ENCODE data around the gene PCDHGA8.
"Not testable (repeated sequence)": the region's sequence is repeated elsewhere in the genome, so short reads cannot be mapped to it uniquely, and the experiment has no call there.

Gene PCDHGA8

GRCh38 chr5:141392429-141393198, at the start of gene PCDHGA8:
PCDHGA8 (plus strand) TSS chr5:141392633; CDS start chr5:141392814, 181 bp downstream.
- DNase-seq (ENCODE audit: extremely low spot score, insufficient read length, low read depth) (no peak), FAIRE-seq (no peak)

DNA sequence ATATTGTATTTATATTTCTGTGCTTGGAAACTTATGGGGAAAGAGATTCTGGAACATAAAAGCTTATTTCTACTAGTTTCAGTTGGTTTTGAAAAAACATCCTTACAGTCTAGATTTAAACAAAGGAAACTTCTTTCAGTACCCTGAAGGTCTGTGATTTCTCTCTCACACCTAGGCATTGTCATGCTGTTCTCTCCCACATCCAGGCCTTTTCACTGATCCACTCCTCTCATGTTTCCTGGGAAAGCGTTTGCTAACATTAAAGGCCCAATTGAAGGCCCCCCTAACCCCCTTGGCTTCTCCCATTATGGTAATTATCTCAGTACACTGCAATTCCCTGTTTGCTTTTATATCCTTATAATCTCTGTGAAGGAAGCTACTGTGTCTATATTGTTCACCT, 49.7 kb upstream of the PCDHGA8 start:
- FAIRE-seq (no peak), DNase-seq (ENCODE audit: extremely low spot score, insufficient read length, low read depth) (no peak)

GRCh38 chr5:141343242-141343952, 49.0 kb upstream of the PCDHGA8 start, which contains the start of gene PCDHGA3:
PCDHGA3 (plus strand) TSS chr5:141343829; CDS start chr5:141344034, 205 bp downstream.
- DNase-seq (ENCODE audit: extremely low spot score, insufficient read length, low read depth) (no peak), FAIRE-seq (no peak)

- FAIRE-seq (no peak), DNase-seq (ENCODE audit: extremely low spot score, insufficient read length, low read depth) (no peak)
Observed at GRCh38 chr5:141343953-141344463, 48.4 kb upstream of the PCDHGA8 start.

GRCh38 chr5:141345327-141345726, 47.1 kb upstream of the PCDHGA8 start:
- FAIRE-seq (no peak), DNase-seq (ENCODE audit: extremely low spot score, insufficient read length, low read depth) (no peak)

DNA sequence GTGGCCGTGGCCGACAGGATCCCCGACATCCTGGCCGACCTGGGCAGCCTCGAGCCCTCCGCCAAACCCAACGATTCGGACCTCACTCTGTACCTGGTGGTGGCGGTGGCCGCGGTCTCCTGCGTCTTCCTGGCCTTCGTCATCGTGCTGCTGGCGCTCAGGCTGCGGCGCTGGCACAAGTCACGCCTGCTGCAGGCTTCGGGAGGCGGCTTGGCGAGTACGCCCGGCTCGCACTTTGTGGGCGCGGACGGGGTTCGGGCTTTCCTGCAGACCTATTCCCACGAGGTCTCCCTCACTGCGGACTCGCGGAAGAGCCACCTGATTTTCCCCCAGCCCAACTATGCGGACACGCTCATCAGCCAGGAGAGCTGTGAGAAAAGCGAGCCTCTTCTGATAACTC, 46.4 kb upstream of the PCDHGA8 start:
- not testable (repeated sequence) for DNase-seq (ENCODE audit: extremely low spot score, insufficient read length, low read depth); FAIRE-seq

DNA sequence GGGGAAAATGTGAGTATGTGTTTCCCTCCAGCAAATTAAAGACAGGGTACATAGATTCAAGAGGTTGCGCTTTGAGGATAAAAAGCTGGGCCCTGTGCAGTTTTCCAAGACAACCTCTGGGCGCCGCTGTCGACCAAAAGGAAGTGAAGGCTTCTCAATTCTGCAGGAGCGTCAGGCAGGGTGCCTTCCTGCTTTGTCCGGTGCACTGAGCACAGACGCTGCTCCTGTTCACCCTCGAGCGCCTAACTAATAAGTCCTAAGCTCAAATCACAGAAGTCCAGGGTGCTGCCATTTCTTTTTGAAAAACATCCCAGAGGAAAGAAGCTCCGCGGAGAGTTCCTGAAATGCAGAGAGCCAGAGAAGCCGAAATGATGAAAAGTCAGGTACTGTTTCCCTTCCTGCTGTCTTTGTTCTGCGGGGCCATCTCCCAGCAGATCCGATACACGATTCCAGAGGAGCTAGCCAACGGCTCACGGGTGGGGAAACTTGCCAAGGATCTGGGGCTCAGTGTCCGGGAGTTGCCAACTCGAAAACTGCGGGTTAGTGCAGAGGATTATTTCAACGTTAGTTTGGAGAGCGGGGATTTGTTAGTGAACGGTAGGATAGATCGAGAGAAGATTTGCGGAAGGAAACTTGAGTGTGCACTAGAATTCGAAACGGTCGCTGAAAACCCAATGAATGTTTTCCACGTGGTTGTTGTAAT, 42.4 kb upstream of the PCDHGA8 start, which contains the start of gene PCDHGB1:
Gene PCDHGB1 (plus strand): TSS at position 183 of the 703 bp plus-strand sequence. CDS start 162 bp downstream, at position 345.
- FAIRE-seq (no peak), DNase-seq (ENCODE audit: extremely low spot score, insufficient read length, low read depth) (no peak)

DNA sequence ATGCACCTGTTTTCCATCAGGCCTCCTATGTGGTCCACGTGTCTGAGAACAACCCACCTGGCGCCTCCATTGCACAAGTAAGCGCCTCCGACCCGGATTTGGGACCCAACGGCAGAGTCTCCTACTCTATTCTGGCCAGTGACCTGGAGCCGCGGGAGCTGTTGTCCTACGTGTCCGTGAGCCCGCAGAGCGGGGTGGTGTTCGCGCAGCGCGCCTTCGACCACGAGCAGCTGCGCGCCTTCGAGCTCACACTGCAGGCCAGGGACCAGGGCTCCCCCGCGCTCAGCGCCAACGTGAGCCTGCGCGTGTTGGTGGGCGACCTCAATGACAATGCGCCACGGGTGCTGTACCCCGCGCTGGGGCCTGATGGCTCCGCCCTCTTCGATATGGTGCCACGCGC, 40.8 kb upstream of the PCDHGA8 start:
- no peak for DNase-seq (ENCODE audit: extremely low spot score, insufficient read length, low read depth)
- no peak for FAIRE-seq

DNA sequence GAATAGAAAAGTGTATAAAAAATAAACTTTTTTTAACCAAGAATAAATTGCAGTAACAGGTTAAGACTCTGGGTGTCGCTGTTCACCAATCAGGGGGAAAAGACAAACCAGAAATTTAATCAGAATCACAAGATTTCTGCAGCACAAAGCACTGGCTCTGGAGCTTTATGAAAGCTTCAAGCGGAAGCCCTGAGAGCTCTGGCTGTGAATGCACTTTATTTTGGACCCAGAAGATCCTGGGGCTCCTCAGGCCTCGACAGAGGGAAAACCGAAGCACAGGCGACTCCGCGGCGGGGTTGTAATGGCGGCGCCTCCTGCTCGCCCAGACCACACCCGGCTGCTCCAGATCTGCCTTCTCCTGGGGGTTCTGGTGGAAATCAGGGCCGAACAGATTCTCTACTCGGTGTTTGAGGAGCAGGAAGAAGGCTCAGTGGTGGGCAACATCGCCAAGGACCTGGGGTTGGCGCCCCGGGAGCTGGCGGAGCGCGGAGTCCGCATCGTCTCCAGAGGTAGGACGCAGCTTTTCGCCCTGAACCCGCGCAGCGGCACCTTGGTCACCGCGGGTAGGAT, 37.4 kb upstream of the PCDHGA8 start, which contains the start of gene PCDHGA4:
Gene PCDHGA4 (plus strand): TSS at position 122 of the 570 bp plus-strand sequence. CDS start 87 bp downstream, at position 209.
- FAIRE-seq (no peak), DNase-seq (ENCODE audit: extremely low spot score, insufficient read length, low read depth) (no peak)

- no peak for FAIRE-seq
- no peak for DNase-seq (ENCODE audit: extremely low spot score, insufficient read length, low read depth)
Observed at GRCh38 chr5:141355641-141356040, 36.8 kb upstream of the PCDHGA8 start.

DNA sequence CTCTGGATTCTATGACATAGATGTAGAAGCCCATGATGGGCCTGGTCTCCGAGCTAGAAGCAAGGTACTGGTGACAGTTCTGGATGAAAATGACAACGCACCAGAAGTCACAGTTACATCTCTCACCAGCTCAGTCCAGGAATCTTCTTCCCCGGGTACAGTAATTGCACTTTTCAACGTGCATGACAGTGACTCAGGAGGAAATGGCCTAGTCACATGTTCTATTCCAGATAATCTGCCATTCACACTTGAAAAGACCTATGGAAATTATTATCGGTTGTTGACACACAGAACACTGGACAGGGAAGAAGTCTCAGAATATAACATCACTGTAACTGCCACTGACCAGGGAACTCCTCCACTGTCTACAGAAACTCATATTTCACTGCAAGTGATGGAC, 36.3 kb upstream of the PCDHGA8 start:
- FAIRE-seq (no peak), DNase-seq (ENCODE audit: extremely low spot score, insufficient read length, low read depth) (no peak)

- DNase-seq (ENCODE audit: extremely low spot score, insufficient read length, low read depth) (no peak), FAIRE-seq (no peak)
Observed at GRCh38 chr5:141356950-141357349, 35.5 kb upstream of the PCDHGA8 start.

DNA sequence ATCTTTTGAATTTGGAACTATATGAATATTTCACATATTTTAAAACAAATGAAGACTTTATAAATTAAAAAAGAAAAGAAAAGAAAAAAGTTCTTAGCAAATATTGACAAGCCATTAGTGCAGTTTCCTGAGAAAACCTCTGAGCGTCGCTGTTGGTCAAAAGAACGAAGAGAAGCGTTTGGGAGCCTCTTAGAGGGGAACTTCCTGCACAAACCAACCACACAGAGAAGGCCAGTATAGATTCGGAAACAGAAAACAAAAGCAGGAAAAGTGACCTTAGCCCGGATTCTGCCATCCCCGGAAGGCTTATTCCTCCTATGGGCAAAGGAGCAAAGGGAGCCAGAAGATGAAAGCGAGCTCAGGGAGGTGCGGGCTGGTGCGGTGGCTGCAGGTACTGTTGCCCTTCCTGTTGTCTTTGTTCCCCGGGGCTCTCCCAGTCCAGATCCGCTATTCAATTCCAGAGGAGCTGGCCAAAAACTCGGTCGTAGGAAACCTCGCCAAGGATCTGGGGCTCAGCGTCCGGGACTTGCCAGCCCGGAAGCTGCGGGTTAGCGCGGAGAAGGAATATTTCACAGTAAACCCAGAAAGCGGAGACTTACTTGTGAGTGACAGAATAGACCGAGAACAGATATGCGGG, 32.5 kb upstream of the PCDHGA8 start, which contains the start of gene PCDHGB2:
Gene PCDHGB2 (plus strand): TSS at position 205 of the 637 bp plus-strand sequence. CDS start 142 bp downstream, at position 347.
- FAIRE-seq (peak; percentile 24), DNase-seq (ENCODE audit: extremely low spot score, insufficient read length, low read depth) (peak; percentile 18)

DNA sequence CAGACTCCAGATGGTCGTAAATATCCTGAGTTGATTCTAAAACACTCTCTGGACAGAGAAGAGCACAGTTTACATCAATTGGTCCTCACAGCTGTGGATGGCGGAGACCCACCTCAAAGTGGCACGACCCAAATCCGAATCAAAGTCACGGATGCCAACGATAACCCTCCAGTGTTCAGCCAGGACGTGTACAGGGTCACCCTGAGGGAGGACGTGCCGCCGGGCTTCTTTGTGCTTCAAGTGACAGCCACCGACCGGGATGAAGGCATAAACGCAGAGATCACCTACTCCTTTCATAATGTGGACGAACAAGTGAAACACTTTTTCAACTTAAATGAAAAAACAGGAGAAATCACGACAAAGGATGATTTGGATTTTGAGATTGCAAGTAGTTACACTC, 31.7 kb upstream of the PCDHGA8 start:
- FAIRE-seq (no peak), DNase-seq (ENCODE audit: extremely low spot score, insufficient read length, low read depth) (no peak)

DNA sequence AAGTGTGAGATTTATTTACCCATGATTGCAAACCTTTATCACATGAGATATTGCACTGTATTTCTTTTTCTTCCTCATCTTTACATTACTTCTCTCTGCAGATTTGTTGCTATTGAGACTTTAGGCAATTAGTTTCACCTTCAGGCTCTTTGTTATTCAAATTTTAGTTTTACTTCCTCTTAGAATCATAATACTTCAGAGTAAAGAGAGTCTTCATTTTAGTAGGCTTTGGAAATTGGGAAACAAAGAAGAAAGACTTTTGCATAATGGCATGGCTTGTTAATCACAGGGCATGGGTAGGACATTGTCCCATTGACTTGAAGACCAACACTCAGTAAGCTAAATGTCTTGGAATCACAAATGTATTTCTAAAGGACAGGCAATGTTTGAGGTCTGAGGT, 29.7 kb upstream of the PCDHGA8 start:
- FAIRE-seq (no peak), DNase-seq (ENCODE audit: extremely low spot score, insufficient read length, low read depth) (no peak)

DNA sequence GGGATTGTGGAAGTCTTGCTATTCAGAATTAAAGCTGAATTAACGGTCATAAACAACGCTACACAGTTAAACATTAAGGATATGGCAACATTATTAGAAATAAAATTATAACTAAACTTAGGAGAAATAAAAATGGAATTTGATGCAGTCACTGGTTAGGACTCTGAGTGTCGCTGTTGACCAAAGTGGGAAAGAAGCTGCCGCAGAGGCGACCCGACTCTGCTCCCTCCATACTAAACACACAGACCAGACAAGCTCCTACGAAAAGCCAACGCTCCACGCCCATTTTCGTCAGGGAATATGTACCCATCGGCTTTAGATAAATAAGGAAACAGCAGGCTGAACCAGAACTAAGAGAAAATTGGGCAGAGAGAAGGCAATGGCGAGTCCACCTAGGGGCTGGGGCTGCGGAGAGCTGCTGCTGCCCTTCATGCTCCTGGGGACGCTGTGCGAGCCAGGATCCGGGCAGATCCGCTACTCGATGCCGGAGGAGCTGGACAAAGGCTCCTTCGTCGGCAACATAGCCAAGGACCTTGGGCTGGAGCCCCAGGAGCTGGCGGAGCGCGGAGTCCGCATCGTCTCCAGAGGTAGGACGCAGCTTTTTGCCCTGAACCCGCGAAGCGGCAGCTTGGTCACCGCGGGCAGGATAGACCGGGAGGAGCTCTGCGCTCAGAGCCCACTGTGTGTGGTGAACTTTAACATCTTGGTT, 28.3 kb upstream of the PCDHGA8 start, which contains the start of gene PCDHGA5:
Gene PCDHGA5 (plus strand): TSS at position 211 of the 709 bp plus-strand sequence. CDS start 169 bp downstream, at position 380.
- FAIRE-seq (no peak), DNase-seq (ENCODE audit: extremely low spot score, insufficient read length, low read depth) (no peak)

- DNase-seq (ENCODE audit: extremely low spot score, insufficient read length, low read depth) (no peak), FAIRE-seq (no peak)
Observed at GRCh38 chr5:141366016-141366896, 26.2 kb upstream of the PCDHGA8 start.
